ENCODE measurements around the gene ZNF280D. TPM values are rescaled to one million over a fixed set of nuclear protein-coding genes. Genes with fewer than 3 reads are reported as not detected.

ZNF280D gene
- total RNA-seq, 4 donors from 2014 or later = 44.9 to 73.9 (median 52.4) TPM

GRCh38 chr15:56739964-56740640, 6.8 kb upstream of the ZNF280D start:
- intact Hi-C loops (cut with DNase I) = no loop called here
- TF ChIP-seq POLR2AphosphoS5 (IDR thresholded peaks at IDR 0.05) = no peak
- no peak for TF ChIP-seq CTCF (IDR thresholded peaks at IDR 0.05)
- TF ChIP-seq EP300 (IDR thresholded peaks at IDR 0.05) = no peak
- TF ChIP-seq POLR2A (IDR thresholded peaks at IDR 0.05; ENCODE audit: low read depth) = no peak

GRCh38 chr15:56739474-56739873, 6.2 kb upstream of the ZNF280D start:
- no peak for DNase-seq (ENCODE audit: extremely low spot score)
- intact Hi-C loops (cut with DNase I) = no loop called here

More at GRCh38 chr15:56739964-56740640, 6.8 kb upstream of the ZNF280D start:
- no peaks in the 10 kb centered on the region for H3K9me3 ChIP-seq
- H3K36me3 ChIP-seq = no peaks in the 10 kb centered on the region
- H3K27ac ChIP-seq (replicated peaks in 1 of 4) = no peak overlapping the region
- DNase-seq (ENCODE audit: extremely low spot score) = no peak
- no peak overlapping the region for H3K4me3 ChIP-seq
- H3K27me3 ChIP-seq = no peaks in the 10 kb centered on the region
- H3K4me1 ChIP-seq = peaks cover 0 to 24% (median 18%) of the 10 kb centered on the region in 4 donors

GRCh38 chr15:56737791-56738190, 4.5 kb upstream of the ZNF280D start:
- 70% methylated on average over 1 of the region's 1 CpG for WGBS
- no peaks in the 10 kb centered on the region for H3K9me3 ChIP-seq
- intact Hi-C loops (cut with DNase I) = no loop called here
- H3K27ac ChIP-seq (replicated peaks in 1 of 4) = peak overlapping the region; percentile 16 to 62 (median 32)
- TF ChIP-seq EP300 (IDR thresholded peaks at IDR 0.05) (no peak), CTCF (IDR thresholded peaks at IDR 0.05) (no peak), POLR2AphosphoS5 (IDR thresholded peaks at IDR 0.05) (no peak)
- H3K36me3 ChIP-seq = no peaks in the 10 kb centered on the region
- peaks cover 3 to 34% (median 27%) of the 10 kb centered on the region in 4 donors for H3K4me1 ChIP-seq
- no peaks in the 10 kb centered on the region for H3K27me3 ChIP-seq
- no peak for DNase-seq (ENCODE audit: extremely low spot score)
- H3K4me3 ChIP-seq = no peak overlapping the region

More at GRCh38 chr15:56739474-56739873, 6.2 kb upstream of the ZNF280D start:
- Histone ChIP-seq H3K9me3 (no peaks in the 10 kb centered on the region), H3K36me3 (no peaks in the 10 kb centered on the region), H3K27me3 (no peaks in the 10 kb centered on the region), H3K4me3 (no peak overlapping the region), H3K27ac (replicated peaks in 1 of 4) (no peak overlapping the region), H3K4me1 (peaks cover 0 to 24% (median 18%) of the 10 kb centered on the region in 4 donors)
- TF ChIP-seq EP300 (IDR thresholded peaks at IDR 0.05) (no peak), POLR2AphosphoS5 (IDR thresholded peaks at IDR 0.05) (no peak), POLR2A (IDR thresholded peaks at IDR 0.05; ENCODE audit: low read depth) (no peak), CTCF (IDR thresholded peaks at IDR 0.05) (no peak)
- 94% methylated on average over 4 of the region's 4 CpGs for WGBS

- intact Hi-C loops (cut with DNase I) = no loop called here
Measured at GRCh38 chr15:56736881-56737707, 3.8 kb upstream of the ZNF280D start.

More at GRCh38 chr15:56736881-56737707, 3.8 kb upstream of the ZNF280D start:
- 50% methylated on average over 5 of the region's 5 CpGs for WGBS
- Histone ChIP-seq H3K4me3 (no peak overlapping the region), H3K9me3 (no peaks in the 10 kb centered on the region), H3K4me1 (peaks cover 5 to 38% (median 33%) of the 10 kb centered on the region in 4 donors), H3K27ac (replicated peaks in 1 of 4) (peak overlapping the region; percentile 16 to 62 (median 32)), H3K36me3 (no peaks in the 10 kb centered on the region), H3K27me3 (no peaks in the 10 kb centered on the region)
- no peak for TF ChIP-seq POLR2AphosphoS5 (IDR thresholded peaks at IDR 0.05)
- TF ChIP-seq CTCF (IDR thresholded peaks at IDR 0.05) = no peak
- TF ChIP-seq EP300 (IDR thresholded peaks at IDR 0.05) = no peak
- no peak for TF ChIP-seq POLR2A (IDR thresholded peaks at IDR 0.05; ENCODE audit: low read depth)
- no peak for DNase-seq (ENCODE audit: extremely low spot score)

Measured in esophagus muscularis mucosa (tissue), 4 donors.